ENCODE results near the gene TMEM168.

DNA sequence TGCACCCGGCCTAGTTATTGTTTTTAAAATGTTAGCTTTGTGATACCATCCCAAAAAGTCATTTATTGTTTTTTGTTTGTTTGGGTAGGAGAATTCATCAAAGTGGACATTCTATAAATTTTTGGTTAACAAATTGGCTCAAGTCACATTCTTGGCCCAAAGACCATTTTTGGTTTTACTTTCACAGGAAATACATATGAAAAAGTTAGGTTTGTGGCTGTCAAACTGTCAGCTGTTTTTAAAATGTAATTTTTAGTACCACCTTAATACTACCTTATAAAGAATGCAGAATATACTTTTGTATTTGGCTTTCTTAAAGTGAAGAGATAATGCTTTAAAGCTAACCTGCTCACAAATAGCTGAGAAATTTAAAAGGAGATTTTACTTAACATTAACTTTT is 25.1 kb downstream of the TMEM168 start:
- no peak for TF ChIP-seq POLR2A (IDR thresholded peaks at IDR 0.05)
- TF ChIP-seq, protein P1, sequence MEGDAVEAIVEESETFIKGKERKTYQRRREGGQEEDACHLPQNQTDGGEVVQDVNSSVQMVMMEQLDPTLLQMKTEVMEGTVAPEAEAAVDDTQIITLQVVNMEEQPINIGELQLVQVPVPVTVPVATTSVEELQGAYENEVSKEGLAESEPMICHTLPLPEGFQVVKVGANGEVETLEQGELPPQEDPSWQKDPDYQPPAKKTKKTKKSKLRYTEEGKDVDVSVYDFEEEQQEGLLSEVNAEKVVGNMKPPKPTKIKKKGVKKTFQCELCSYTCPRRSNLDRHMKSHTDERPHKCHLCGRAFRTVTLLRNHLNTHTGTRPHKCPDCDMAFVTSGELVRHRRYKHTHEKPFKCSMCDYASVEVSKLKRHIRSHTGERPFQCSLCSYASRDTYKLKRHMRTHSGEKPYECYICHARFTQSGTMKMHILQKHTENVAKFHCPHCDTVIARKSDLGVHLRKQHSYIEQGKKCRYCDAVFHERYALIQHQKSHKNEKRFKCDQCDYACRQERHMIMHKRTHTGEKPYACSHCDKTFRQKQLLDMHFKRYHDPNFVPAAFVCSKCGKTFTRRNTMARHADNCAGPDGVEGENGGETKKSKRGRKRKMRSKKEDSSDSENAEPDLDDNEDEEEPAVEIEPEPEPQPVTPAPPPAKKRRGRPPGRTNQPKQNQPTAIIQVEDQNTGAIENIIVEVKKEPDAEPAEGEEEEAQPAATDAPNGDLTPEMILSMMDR (IDR thresholded peaks at IDR 0.05): no peak

All from vagina (tissue), 2 donors.